GM18951 (cell line): ENCODE data around the gene TRIM2.

Source experiments
- POLR2A ChIP-seq: IDR thresholded peaks from 4 replicates; pipeline ENCODE4 v1.6.1; 2011; ENCODE audit warnings: mild to moderate bottlenecking; ENCODE audit not compliant: insufficient read length, insufficient read depth; ENCODE audit errors: extremely low read depth
- in situ Hi-C: fragments of 300-500 bp; cut with MboI; formaldehyde crosslinking; loops from one replicate; pipeline ENCODE4 v1.12.0; 2022; ENCODE audit warnings: low sequenced_read_pairs, mixed read lengths, inconsistent platforms; ENCODE audit not compliant: unreplicated experiment

Gene TRIM2

GRCh38 chr4:153344131-153345011, 140.1 kb downstream of the TRIM2 start, which contains the start of gene MND1:
TSS of gene MND1 (plus strand) at chr4:153344688. CDS start at chr4:153344738, 50 bp downstream.
- in situ Hi-C loops: no loop called here
- peak; percentile 87 for TF ChIP-seq POLR2A

- no peak for TF ChIP-seq POLR2A
- in situ Hi-C loops: no loop called here
Observed at GRCh38 chr4:153345012-153345981, 141.1 kb downstream of the TRIM2 start.

GRCh38 chr4:153346031-153346430, 141.8 kb downstream of the TRIM2 start:
- TF ChIP-seq POLR2A: no peak
- in situ Hi-C loops: no loop called here

- in situ Hi-C loops: no loop called here
- no peak for TF ChIP-seq POLR2A
Observed at GRCh38 chr4:153346563-153346962, 142.3 kb downstream of the TRIM2 start.

DNA sequence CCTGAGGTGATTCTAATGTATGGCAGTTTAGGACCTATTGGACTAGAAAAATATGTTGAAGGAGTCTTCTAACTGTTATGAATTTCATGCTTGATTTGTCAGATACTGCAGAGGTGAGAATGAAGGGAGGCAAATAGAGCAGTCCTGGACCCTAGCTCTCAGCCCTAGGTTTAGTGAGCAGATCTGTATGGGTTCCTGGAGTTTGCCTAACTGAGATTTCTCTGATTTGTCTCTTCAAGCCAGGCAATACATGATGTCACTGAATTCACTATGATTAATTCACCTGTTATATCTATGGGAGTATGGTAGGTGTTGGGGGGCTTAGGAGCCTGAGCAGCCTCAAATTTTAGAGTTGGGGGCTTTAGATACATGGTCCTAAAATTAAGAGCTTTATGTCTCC, 142.9 kb downstream of the TRIM2 start:
- TF ChIP-seq POLR2A: no peak
- in situ Hi-C loops: no loop called here

DNA sequence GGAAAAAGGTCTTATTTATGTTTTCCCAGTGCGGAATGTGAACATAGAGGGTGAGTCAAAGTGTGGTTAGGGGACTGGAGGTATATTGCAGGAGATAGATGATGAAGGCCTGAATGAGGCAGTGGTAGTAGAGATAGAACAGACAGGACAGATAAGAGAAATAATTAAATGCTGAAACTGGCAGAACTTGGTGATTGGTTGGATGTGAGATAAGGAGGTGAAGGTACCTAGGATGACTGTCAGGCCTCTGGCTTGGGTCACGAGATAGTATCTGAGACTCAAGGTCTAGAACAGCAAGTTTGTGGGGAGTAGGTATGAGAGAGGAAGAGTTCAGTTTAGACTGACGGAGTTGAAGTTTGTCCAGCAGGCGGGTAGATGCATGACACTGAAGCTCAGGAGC, 143.8 kb downstream of the TRIM2 start:
- TF ChIP-seq POLR2A: no peak
- in situ Hi-C loops: no loop called here

DNA sequence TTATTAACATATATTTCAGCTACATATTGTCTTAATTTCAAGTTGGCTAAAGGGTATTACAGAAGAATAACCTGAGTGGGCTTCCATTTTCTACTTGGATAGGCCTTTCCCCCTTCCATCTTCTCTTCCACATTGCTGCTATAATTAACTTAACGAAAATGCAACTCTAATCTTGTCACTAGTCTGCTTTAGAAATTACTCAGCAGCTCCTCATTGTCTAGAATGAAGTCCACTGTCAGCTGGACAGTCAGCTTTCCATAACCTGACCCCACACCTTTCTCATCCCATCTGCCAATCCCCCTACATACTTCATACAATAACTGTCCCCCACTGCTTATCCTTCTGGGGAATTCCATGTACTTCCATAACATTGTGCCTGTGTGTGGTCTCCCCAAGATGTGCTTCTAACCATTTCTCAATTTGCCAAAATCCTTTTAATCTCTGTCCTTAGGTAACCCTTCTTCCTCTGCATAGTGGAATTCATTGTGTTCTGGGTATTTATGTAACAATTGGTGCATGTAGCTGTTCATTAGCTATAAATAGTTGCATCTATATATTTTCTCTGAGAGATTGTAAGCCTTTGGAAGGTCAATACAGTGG, 145.1 kb downstream of the TRIM2 start:
- in situ Hi-C loops: no loop called here
- TF ChIP-seq POLR2A: no peak

GRCh38 chr4:153362184-153362583, 157.9 kb downstream of the TRIM2 start:
- in situ Hi-C loops: no loop called here
- no peak for TF ChIP-seq POLR2A

DNA sequence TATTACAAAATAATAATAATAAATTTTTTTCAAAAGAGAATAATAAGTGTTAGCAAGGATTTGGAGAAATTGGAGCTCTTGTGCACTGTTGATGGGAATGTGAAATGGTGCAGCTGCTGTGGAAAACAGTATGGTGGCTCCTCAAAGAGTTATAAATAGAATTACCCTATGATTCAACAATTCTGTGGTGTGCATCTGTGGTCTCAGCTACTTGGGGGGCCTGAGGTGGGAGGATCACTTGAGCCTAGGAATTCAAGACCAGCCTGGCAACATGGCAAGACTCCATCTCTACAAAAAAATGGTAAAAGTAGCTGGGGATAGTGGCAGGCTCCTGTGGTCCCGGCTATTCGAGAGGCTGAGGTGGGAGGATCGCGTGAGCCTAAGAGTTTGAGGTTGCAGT, 159.8 kb downstream of the TRIM2 start:
- TF ChIP-seq POLR2A: no peak

DNA sequence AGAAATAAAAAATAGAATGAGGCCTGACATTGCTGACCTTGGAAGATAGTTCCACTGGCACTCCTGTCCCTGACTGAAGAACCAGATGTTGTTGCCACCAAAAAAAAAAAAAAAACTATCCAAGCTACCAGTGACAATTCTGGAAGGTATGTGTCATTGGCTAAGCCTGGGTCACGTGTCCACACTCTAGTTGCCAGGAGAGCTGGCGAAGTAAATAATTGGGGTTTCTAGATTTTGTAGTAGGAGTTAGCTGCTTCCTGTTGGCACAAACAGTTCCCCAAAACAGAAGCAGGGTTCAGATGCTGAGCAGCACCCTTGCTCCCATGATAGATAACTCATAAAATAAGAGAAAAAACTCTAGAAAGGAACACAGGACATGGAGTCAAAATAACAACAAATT, 160.8 kb downstream of the TRIM2 start:
- no peak for TF ChIP-seq POLR2A
- in situ Hi-C loops: no loop called here

More for the DNA sequence above, 159.8 kb downstream of the TRIM2 start:
- in situ Hi-C loops: no loop called here

DNA sequence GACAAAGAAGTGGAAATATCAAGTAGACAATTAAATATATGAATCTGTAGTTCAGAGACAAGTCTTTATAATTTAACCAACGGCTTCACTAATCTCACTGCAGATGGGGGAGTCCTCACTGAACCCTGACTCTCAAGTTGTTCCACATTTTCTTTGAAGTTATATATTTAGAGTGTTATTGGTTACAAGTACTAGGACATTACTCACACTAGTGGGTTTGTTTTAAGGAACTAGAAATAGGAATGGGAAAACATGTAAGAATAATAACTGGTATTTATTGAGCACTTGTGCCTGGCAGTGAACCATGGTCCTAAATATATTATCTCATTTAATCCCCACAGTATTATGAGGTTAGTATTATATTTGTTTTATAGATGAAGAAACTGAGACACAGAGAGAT, 162.2 kb downstream of the TRIM2 start:
- TF ChIP-seq POLR2A: no peak
- in situ Hi-C loops: no loop called here

- no peak for TF ChIP-seq POLR2A
- in situ Hi-C loops: no loop called here
Observed at GRCh38 chr4:153367092-153367491, 162.8 kb downstream of the TRIM2 start.

GRCh38 chr4:153369021-153369420, 164.8 kb downstream of the TRIM2 start:
- in situ Hi-C loops: no loop called here

More at GRCh38 chr4:153369021-153369420, 164.8 kb downstream of the TRIM2 start:
- TF ChIP-seq POLR2A: no peak
